ENCODE data around the gene RILPL2.
"Not testable (repeated sequence)": the region's sequence is repeated elsewhere in the genome, so short reads cannot be mapped to it uniquely, and the experiment has no call there.

The RILPL2 gene

GRCh38 chr12:123457980-123458779 lies 21.7 kb upstream of the RILPL2 start, which contains the start of gene SNRNP35:
TSS of gene SNRNP35 (plus strand) at chr12:123458139. CDS start at chr12:123465541, 7,402 bp downstream.
- peak within 1 kb of the TSS; percentile 91 for H3K9ac ChIP-seq (ENCODE audit: low read length)
- H4K8ac ChIP-seq (ENCODE audit: low read length): peak within 1 kb of the TSS; percentile 100
- under 1% methylated on average over 48 of the region's 48 CpGs for WGBS
- H3K4ac ChIP-seq (ENCODE audit: low read depth in 1 of 2, low read length in 2 of 2): peak within 1 kb of the TSS; percentile 69 to 97
- H3K9me3 ChIP-seq (ENCODE audit: control insufficient read depth, low read length): no peaks in the 10 kb centered on the region
- peak within 1 kb of the TSS; percentile 89 to 99 for H3K18ac ChIP-seq (ENCODE audit: low read depth in 1 of 2, low read length in 2 of 2)
- H2BK120ac ChIP-seq (ENCODE audit: low read depth, low read length): peak within 1 kb of the TSS; percentile 89
- no peak within 1 kb of the TSS for H2BK12ac ChIP-seq (ENCODE audit: low read length in 2 of 2)
- H2BK5ac ChIP-seq (ENCODE audit: low read depth, low read length, poor library complexity, severe bottlenecking): peak within 1 kb of the TSS; percentile 86
- peaks cover 5% of the 10 kb centered on the region for H3K4me1 ChIP-seq (ENCODE audit: control insufficient read depth, insufficient read depth, low read depth, low read length)
- peak within 1 kb of the TSS; percentile 62 for H3K4me2 ChIP-seq (ENCODE audit: low read length, poor library complexity, severe bottlenecking)
- peak within 1 kb of the TSS; percentile 75 for H2BK15ac ChIP-seq (ENCODE audit: low read depth, poor library complexity, severe bottlenecking)
- H4K91ac ChIP-seq (ENCODE audit: low read length): peak within 1 kb of the TSS; percentile 86
- no peaks in the 10 kb centered on the region for H3K27me3 ChIP-seq (ENCODE audit: control insufficient read depth in 1 of 2, insufficient read depth in 1 of 2, low read length in 2 of 2)
- peak within 1 kb of the TSS; percentile 43 for H2AFZ ChIP-seq (ENCODE audit: low read depth, low read length)
- H3K4me3 ChIP-seq (ENCODE audit: insufficient read depth in 1 of 2, low read depth in 1 of 2, low read length in 2 of 2): peak within 1 kb of the TSS; percentile 80 to 82
- DNase-seq: peak; percentile 90
- peak within 1 kb of the TSS; percentile 96 for H3K27ac ChIP-seq (ENCODE audit: low read length, poor library complexity, severe bottlenecking)
- H3K23ac ChIP-seq (ENCODE audit: low read length in 2 of 2): no peak within 1 kb of the TSS
- H2AK5ac ChIP-seq (ENCODE audit: low read length, severe bottlenecking): peak within 1 kb of the TSS; percentile 31
- peaks cover 0 to 4% of the 10 kb centered on the region in 2 experiments for H3K36me3 ChIP-seq (ENCODE audit: control insufficient read depth in 1 of 2, insufficient read depth in 2 of 2, low read depth in 1 of 2, low read length in 2 of 2)
- peak within 1 kb of the TSS in 1 of 2 experiments; percentile 29 for H3K14ac ChIP-seq (ENCODE audit: low read length in 2 of 2)
- H3K79me1 ChIP-seq (replicated peaks; ENCODE audit: low read length, poor library complexity, severe bottlenecking): peaks cover 10% of the 10 kb centered on the region

DNA sequence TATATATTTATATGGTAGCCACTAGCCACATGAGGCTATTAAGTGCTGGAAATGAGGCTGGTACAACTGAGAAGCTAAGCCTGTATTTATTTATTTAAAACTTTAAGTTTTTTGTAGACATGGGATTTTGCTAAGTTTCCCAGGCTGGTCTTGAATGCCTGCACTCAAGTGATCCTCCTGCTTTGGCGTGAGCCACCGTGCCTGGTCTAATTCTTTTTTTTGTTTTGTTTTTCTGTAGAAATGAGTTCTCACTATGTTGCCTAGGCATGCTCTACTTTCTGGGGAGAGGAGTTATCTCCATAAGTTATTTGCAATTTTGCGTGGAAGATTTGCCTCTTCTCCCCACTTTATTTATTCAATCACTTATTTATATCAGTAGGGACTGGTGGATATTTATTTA lies 16.7 kb upstream of the RILPL2 start:
- no peak overlapping the region for H4K91ac ChIP-seq (ENCODE audit: low read length)
- H3K4me1 ChIP-seq (ENCODE audit: control insufficient read depth, insufficient read depth, low read depth, low read length): no peaks in the 10 kb centered on the region
- H3K4ac ChIP-seq (ENCODE audit: low read depth in 1 of 2, low read length in 2 of 2): no peak overlapping the region
- no peak for DNase-seq
- no peak overlapping the region for H2AFZ ChIP-seq (ENCODE audit: low read depth, low read length)
- H2BK5ac ChIP-seq (ENCODE audit: low read depth, low read length, poor library complexity, severe bottlenecking): no peak overlapping the region
- H3K9me3 ChIP-seq (ENCODE audit: control insufficient read depth, low read length): no peaks in the 10 kb centered on the region
- no peak overlapping the region for H2BK12ac ChIP-seq (ENCODE audit: low read length in 2 of 2)
- no peak overlapping the region for H2AK5ac ChIP-seq (ENCODE audit: low read length, severe bottlenecking)
- H4K8ac ChIP-seq (ENCODE audit: low read length): no peak overlapping the region
- H3K27me3 ChIP-seq (ENCODE audit: control insufficient read depth in 1 of 2, insufficient read depth in 1 of 2, low read length in 2 of 2): no peaks in the 10 kb centered on the region
- no peak overlapping the region for H2BK15ac ChIP-seq (ENCODE audit: low read depth, poor library complexity, severe bottlenecking)
- H3K18ac ChIP-seq (ENCODE audit: low read depth in 1 of 2, low read length in 2 of 2): no peak overlapping the region
- H3K23ac ChIP-seq (ENCODE audit: low read length in 2 of 2): no peak overlapping the region
- H3K27ac ChIP-seq (ENCODE audit: low read length, poor library complexity, severe bottlenecking): no peak overlapping the region
- no peaks in the 10 kb centered on the region for H3K36me3 ChIP-seq (ENCODE audit: control insufficient read depth in 1 of 2, insufficient read depth in 2 of 2, low read depth in 1 of 2, low read length in 2 of 2)
- WGBS: 78% methylated on average over 2 of the region's 3 CpGs
- no peak overlapping the region for H3K4me3 ChIP-seq (ENCODE audit: insufficient read depth in 1 of 2, low read depth in 1 of 2, low read length in 2 of 2)
- H3K4me2 ChIP-seq (ENCODE audit: low read length, poor library complexity, severe bottlenecking): no peak overlapping the region
- H3K9ac ChIP-seq (ENCODE audit: low read length): no peak overlapping the region
- no peak overlapping the region for H2BK120ac ChIP-seq (ENCODE audit: low read depth, low read length)
- no peak overlapping the region for H3K14ac ChIP-seq (ENCODE audit: low read length in 2 of 2)
- no peaks in the 10 kb centered on the region for H3K79me1 ChIP-seq (replicated peaks; ENCODE audit: low read length, poor library complexity, severe bottlenecking)

DNA sequence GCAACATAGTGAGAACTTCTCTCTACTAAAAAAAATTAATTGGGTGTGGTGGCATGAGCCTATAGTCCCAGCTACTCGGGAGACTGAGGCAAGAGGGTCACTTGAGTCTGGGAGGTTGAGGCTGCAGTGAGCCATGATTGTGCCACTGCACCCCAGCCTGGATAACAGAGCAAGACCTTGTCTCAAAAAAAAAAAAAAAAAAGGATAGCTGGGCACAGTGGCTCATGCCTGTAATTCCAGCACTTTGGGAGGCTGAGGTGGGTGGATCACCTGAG lies 15.7 kb upstream of the RILPL2 start:
- H2AK5ac ChIP-seq (ENCODE audit: low read length, severe bottlenecking); H2BK120ac ChIP-seq (ENCODE audit: low read depth, low read length); H4K91ac ChIP-seq (ENCODE audit: low read length); H3K14ac ChIP-seq (ENCODE audit: low read length in 2 of 2); H3K27ac ChIP-seq (ENCODE audit: low read length, poor library complexity, severe bottlenecking); H3K18ac ChIP-seq (ENCODE audit: low read depth in 1 of 2, low read length in 2 of 2); H3K27me3 ChIP-seq (ENCODE audit: control insufficient read depth in 1 of 2, insufficient read depth in 1 of 2, low read length in 2 of 2); DNase-seq; H3K79me1 ChIP-seq (replicated peaks; ENCODE audit: low read length, poor library complexity, severe bottlenecking); H3K4me2 ChIP-seq (ENCODE audit: low read length, poor library complexity, severe bottlenecking); H2BK15ac ChIP-seq (ENCODE audit: low read depth, poor library complexity, severe bottlenecking); H3K4ac ChIP-seq (ENCODE audit: low read depth in 1 of 2, low read length in 2 of 2); H3K4me3 ChIP-seq (ENCODE audit: insufficient read depth in 1 of 2, low read depth in 1 of 2, low read length in 2 of 2); H4K8ac ChIP-seq (ENCODE audit: low read length); H3K9me3 ChIP-seq (ENCODE audit: control insufficient read depth, low read length); H3K23ac ChIP-seq (ENCODE audit: low read length in 2 of 2); H3K4me1 ChIP-seq (ENCODE audit: control insufficient read depth, insufficient read depth, low read depth, low read length); H3K36me3 ChIP-seq (ENCODE audit: control insufficient read depth in 1 of 2, insufficient read depth in 2 of 2, low read depth in 1 of 2, low read length in 2 of 2); H3K9ac ChIP-seq (ENCODE audit: low read length); H2BK12ac ChIP-seq (ENCODE audit: low read length in 2 of 2); H2AFZ ChIP-seq (ENCODE audit: low read depth, low read length); H2BK5ac ChIP-seq (ENCODE audit: low read depth, low read length, poor library complexity, severe bottlenecking): not testable (repeated sequence)
- WGBS: 48% methylated on average over 1 of the region's 1 CpG

- Histone ChIP-seq H4K8ac (ENCODE audit: low read length) (no peak overlapping the region), H2BK5ac (ENCODE audit: low read depth, low read length, poor library complexity, severe bottlenecking) (no peak overlapping the region), H3K36me3 (ENCODE audit: control insufficient read depth in 1 of 2, insufficient read depth in 2 of 2, low read depth in 1 of 2, low read length in 2 of 2) (no peaks in the 10 kb centered on the region), H2BK15ac (ENCODE audit: low read depth, poor library complexity, severe bottlenecking) (no peak overlapping the region), H3K4me2 (ENCODE audit: low read length, poor library complexity, severe bottlenecking) (no peak overlapping the region), H2AFZ (ENCODE audit: low read depth, low read length) (no peak overlapping the region), H3K4ac (ENCODE audit: low read depth in 1 of 2, low read length in 2 of 2) (no peak overlapping the region), H3K23ac (ENCODE audit: low read length in 2 of 2) (no peak overlapping the region), H3K4me1 (ENCODE audit: control insufficient read depth, insufficient read depth, low read depth, low read length) (no peaks in the 10 kb centered on the region), H3K79me1 (replicated peaks; ENCODE audit: low read length, poor library complexity, severe bottlenecking) (no peaks in the 10 kb centered on the region), H3K9ac (ENCODE audit: low read length) (no peak overlapping the region), H2BK12ac (ENCODE audit: low read length in 2 of 2) (no peak overlapping the region), H3K14ac (ENCODE audit: low read length in 2 of 2) (no peak overlapping the region), H2AK5ac (ENCODE audit: low read length, severe bottlenecking) (no peak overlapping the region), H3K27me3 (ENCODE audit: control insufficient read depth in 1 of 2, insufficient read depth in 1 of 2, low read length in 2 of 2) (no peaks in the 10 kb centered on the region), H3K18ac (ENCODE audit: low read depth in 1 of 2, low read length in 2 of 2) (no peak overlapping the region), H3K4me3 (ENCODE audit: insufficient read depth in 1 of 2, low read depth in 1 of 2, low read length in 2 of 2) (no peak overlapping the region), H2BK120ac (ENCODE audit: low read depth, low read length) (no peak overlapping the region), H3K9me3 (ENCODE audit: control insufficient read depth, low read length) (no peaks in the 10 kb centered on the region), H4K91ac (ENCODE audit: low read length) (no peak overlapping the region), H3K27ac (ENCODE audit: low read length, poor library complexity, severe bottlenecking) (no peak overlapping the region)
- DNase-seq: no peak
- 96% methylated on average over 8 of the region's 9 CpGs for WGBS
Measured at GRCh38 chr12:123450636-123451035, 14.2 kb upstream of the RILPL2 start.
